HepG2 (cell line): Measurements from ENCODE around the gene MFAP5. TPM values are rescaled to one million over a fixed set of nuclear protein-coding genes. Genes with fewer than 3 reads are reported as not detected.
A peak's percentile ranks its signal among the peaks of the same experiment; 100 is the strongest.

ENCODE experiments used
- DBP ChIP-seq: sonication (generic); formaldehyde crosslinking; IDR thresholded peaks from 2 replicates; pipeline ENCODE4 v1.4.0; 2020; ENCODE audit warnings: missing genetic modification reagents; ENCODE audit errors: not compliant biosample characterization
- DMAP1 ChIP-seq: IDR thresholded peaks from 2 replicates; pipeline ENCODE4 v1.6.1; 2016
- FOXJ3 ChIP-seq: sonication (generic); formaldehyde crosslinking; IDR thresholded peaks from 2 replicates; pipeline ENCODE4 v1.4.0; 2020; ENCODE audit warnings: missing genetic modification reagents, mild to moderate bottlenecking, borderline replicate concordance
- GABPB1 ChIP-seq: IDR thresholded peaks from 2 replicates; pipeline ENCODE4 v1.6.1; 2016; ENCODE audit warnings: mild to moderate bottlenecking, missing genetic modification reagents, moderate library complexity, missing compliant biosample characterization
- HNRNPLL ChIP-seq: fragments of 200-400 bp; formaldehyde crosslinking; IDR thresholded peaks from 2 replicates; pipeline ENCODE4 v1.6.1; 2017; ENCODE audit warnings: mild to moderate bottlenecking, low read depth, low read length; ENCODE audit not compliant: poor library complexity, severe bottlenecking
- KMT2B ChIP-seq: IDR thresholded peaks from 2 replicates; pipeline ENCODE4 v1.6.1; 2016; ENCODE audit warnings: missing genetic modification reagents, missing compliant biosample characterization
- PRDM4 ChIP-seq: sonication (generic); formaldehyde crosslinking; IDR thresholded peaks from 2 replicates; pipeline ENCODE4 v1.9.0; 2021; ENCODE audit warnings: missing genetic modification reagents, borderline replicate concordance
- TSC22D2 ChIP-seq: sonication (generic); formaldehyde crosslinking; IDR thresholded peaks from 2 replicates; pipeline ENCODE4 v1.5.1; 2020; ENCODE audit warnings: missing genetic modification reagents, mild to moderate bottlenecking, borderline replicate concordance
- XBP1 ChIP-seq: sonication (generic); formaldehyde crosslinking; IDR thresholded peaks from 2 replicates; pipeline ENCODE4 v1.5.0; 2020; ENCODE audit warnings: missing genetic modification reagents
- ZNF235 ChIP-seq: sonication (generic); formaldehyde crosslinking; IDR thresholded peaks from 2 replicates; pipeline ENCODE4 v1.8.1; 2023; ENCODE audit warnings: mild to moderate bottlenecking, missing genetic modification reagents, borderline replicate concordance
- ZNF761 ChIP-seq: sonication (generic); formaldehyde crosslinking; conservative IDR thresholded peaks from 2 replicates; pipeline ENCODE4 v1.4.0; 2020; ENCODE audit warnings: mild to moderate bottlenecking, missing genetic modification reagents
- ZNF777 ChIP-seq: sonication (generic); formaldehyde crosslinking; IDR thresholded peaks from 2 replicates; pipeline ENCODE4 v1.4.0; 2020; ENCODE audit warnings: missing genetic modification reagents
- ZZZ3 ChIP-seq: sonication (generic); formaldehyde crosslinking; IDR thresholded peaks from 2 replicates; pipeline ENCODE4 v1.4.0; 2020; ENCODE audit warnings: missing genetic modification reagents, mild to moderate bottlenecking, borderline replicate concordance
- polyA plus RNA-seq, 8 experiments: library from polyadenylated mRNA; depleted of rRNA in 3 of 8; stranded (reverse) in 7 of 8; unstranded in 1 of 8; fragments of >200 nt; fragmentation: Illumina TruSeq in 4 of 8; extraction: Trizol in 4 of 8; gene quantifications; 2 replicates each; pipeline versions ENCODE4 v1.2.1 to v1.2.3, GENCODE V29; 2011 to 2016; ENCODE audit warnings: low read depth in 4 of 8, missing spikeins in 1 of 8, mixed read lengths in 1 of 8; ENCODE audit not compliant: insufficient read depth in 1 of 8
- total RNA-seq, 5 experiments: library from RNA; depleted of rRNA; stranded (reverse); fragments of >200 nt; fragmentation: Illumina TruSeq; extraction: Trizol; gene quantifications; 2 replicates each; pipeline ENCODE4 v1.2.3, GENCODE V29; 2016; ENCODE audit warnings: low read depth in 1 of 5
- TF ChIP-seq, protein P1 (sequence below): sonication (generic); formaldehyde crosslinking; IDR thresholded peaks from 2 replicates; pipeline ENCODE4 v1.8.1; 2023; ENCODE audit warnings: mild to moderate bottlenecking, inconsistent platforms, moderate library complexity, missing genetic modification reagents, borderline replicate concordance
- TF ChIP-seq, protein P2 (sequence below): IDR thresholded peaks from 2 replicates; pipeline ENCODE4 v1.6.1; 2012; ENCODE audit warnings: inconsistent platforms
- TF ChIP-seq, protein P3 (sequence below): sonication (generic); formaldehyde crosslinking; IDR thresholded peaks from 2 replicates; pipeline ENCODE4 v1.5.1; 2020; ENCODE audit warnings: missing genetic modification reagents, mild to moderate bottlenecking, borderline replicate concordance
- TF ChIP-seq, protein P4 (sequence below): sonication (generic); formaldehyde crosslinking; IDR thresholded peaks from 2 replicates; pipeline ENCODE4 v1.8.0; 2023; ENCODE audit warnings: mild to moderate bottlenecking, missing genetic modification reagents
- TF ChIP-seq, protein P5 (sequence below), 2 experiments: sonication (generic) in 1 of 2; formaldehyde crosslinking in 1 of 2; IDR thresholded peaks; 2 replicates each; pipeline versions ENCODE4 v1.4.0 to v1.6.1; 2018 to 2020; ENCODE audit warnings: missing genetic modification reagents in 2 of 2, borderline replicate concordance in 1 of 2, low read depth in 1 of 2, mild to moderate bottlenecking in 1 of 2, missing biosample characterization in 1 of 2

The MFAP5 gene
- total and polyA plus RNA-seq, 2 of the 13 experiments (the other 11 are each of a cell fraction or from before 2014, with no cell fraction given) = 0.07 TPM; not detected in 1

- TF ChIP-seq, protein P1, sequence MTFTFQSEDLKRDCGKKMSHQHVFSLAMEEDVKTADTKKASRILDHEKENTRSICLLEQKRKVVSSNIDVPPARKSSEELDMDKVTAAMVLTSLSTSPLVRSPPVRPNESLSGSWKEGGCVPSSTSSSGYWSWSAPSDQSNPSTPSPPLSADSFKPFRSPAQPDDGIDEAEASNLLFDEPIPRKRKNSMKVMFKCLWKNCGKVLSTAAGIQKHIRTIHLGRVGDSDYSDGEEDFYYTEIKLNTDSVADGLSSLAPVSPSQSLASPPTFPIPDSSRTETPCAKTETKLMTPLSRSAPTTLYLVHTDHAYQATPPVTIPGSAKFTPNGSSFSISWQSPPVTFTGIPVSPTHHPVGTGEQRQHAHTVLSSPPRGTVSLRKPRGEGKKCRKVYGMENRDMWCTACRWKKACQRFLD (CRISPR knock-in tag) = no peak
- TF ChIP-seq TSC22D2 (CRISPR knock-in tag) = no peak
- peak; percentile 69; the same call in 1 of the 2 replicates for TF ChIP-seq ZNF777 (CRISPR knock-in tag)
- no peak for TF ChIP-seq ZNF235
- peak; percentile 26 for TF ChIP-seq HNRNPLL
- TF ChIP-seq, protein P2, sequence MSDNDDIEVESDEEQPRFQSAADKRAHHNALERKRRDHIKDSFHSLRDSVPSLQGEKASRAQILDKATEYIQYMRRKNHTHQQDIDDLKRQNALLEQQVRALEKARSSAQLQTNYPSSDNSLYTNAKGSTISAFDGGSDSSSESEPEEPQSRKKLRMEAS = 0 out of 2 replicates have a peak, but pooled peaks have one; percentile 23
- no peak for TF ChIP-seq PRDM4 (CRISPR knock-in tag)
- no peak for TF ChIP-seq DMAP1 (CRISPR knock-in tag)
- TF ChIP-seq ZNF761 (CRISPR knock-in tag) = no peak
- no peak for TF ChIP-seq FOXJ3 (CRISPR knock-in tag)
- no peak for TF ChIP-seq XBP1 (CRISPR knock-in tag)
- TF ChIP-seq DBP (CRISPR knock-in tag) = no peak
- TF ChIP-seq, protein P3, sequence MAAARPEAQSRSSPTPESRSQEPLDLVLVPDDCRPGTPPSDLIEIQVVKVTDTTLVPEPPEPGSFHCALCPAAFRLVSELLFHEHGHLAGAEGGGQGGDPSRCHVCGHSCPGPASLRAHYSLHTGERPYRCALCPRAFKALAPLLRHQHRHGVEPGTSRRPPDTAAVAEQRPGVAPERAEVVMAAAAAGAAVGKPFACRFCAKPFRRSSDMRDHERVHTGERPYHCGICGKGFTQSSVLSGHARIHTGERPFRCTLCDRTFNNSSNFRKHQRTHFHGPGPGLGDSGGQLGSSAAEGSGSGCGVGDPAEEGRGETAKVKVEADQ (CRISPR knock-in tag) = no peak
- TF ChIP-seq, protein P4, sequence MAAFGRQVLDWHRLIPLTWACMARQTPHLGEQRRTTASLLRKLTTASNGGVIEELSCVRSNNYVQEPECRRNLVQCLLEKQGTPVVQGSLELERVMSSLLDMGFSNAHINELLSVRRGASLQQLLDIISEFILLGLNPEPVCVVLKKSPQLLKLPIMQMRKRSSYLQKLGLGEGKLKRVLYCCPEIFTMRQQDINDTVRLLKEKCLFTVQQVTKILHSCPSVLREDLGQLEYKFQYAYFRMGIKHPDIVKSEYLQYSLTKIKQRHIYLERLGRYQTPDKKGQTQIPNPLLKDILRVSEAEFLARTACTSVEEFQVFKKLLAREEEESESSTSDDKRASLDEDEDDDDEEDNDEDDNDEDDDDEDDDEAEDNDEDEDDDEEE (CRISPR knock-in tag) = no peak
- TF ChIP-seq ZZZ3 (CRISPR knock-in tag) = no peak
- TF ChIP-seq KMT2B (CRISPR knock-in tag) = no peak
- TF ChIP-seq, protein P5, sequence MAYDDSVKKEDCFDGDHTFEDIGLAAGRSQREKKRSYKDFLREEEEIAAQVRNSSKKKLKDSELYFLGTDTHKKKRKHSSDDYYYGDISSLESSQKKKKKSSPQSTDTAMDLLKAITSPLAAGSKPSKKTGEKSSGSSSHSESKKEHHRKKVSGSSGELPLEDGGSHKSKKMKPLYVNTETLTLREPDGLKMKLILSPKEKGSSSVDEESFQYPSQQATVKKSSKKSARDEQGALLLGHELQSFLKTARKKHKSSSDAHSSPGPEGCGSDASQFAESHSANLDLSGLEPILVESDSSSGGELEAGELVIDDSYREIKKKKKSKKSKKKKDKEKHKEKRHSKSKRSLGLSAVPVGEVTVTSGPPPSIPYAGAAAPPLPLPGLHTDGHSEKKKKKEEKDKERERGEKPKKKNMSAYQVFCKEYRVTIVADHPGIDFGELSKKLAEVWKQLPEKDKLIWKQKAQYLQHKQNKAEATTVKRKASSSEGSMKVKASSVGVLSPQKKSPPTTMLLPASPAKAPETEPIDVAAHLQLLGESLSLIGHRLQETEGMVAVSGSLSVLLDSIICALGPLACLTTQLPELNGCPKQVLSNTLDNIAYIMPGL (CRISPR knock-in tag; IDR thresholded peaks at IDR 0.05; ENCODE audit: borderline replicate concordance in 1 of 2, low read depth in 1 of 2) = no peak
- TF ChIP-seq GABPB1 = peak; percentile 48; the same call in 1 of the 2 replicates
Observed at GRCh38 chr12:8697476-8698131, 35.0 kb upstream of the MFAP5 start, which contains the start of gene RIMKLB (continued).
